GM23248 (cell line): ENCODE data around the gene GREB1.

Experiments
- EZH2 ChIP-seq: fragments of 200-600 bp; sonication (generic); IDR thresholded peaks from 2 replicates; pipeline ENCODE4 v1.6.1; 2018; ENCODE audit warnings: antibody characterized with exemption, mild to moderate bottlenecking; ENCODE audit not compliant: insufficient read depth, poor library complexity, severe bottlenecking
- EZH2phosphoT487 ChIP-seq: fragments of 200-600 bp; sonication (generic); IDR thresholded peaks from 2 replicates; pipeline ENCODE4 v1.6.1; 2018; ENCODE audit warnings: antibody characterized with exemption, moderate library complexity, mild to moderate bottlenecking, low read depth; ENCODE audit not compliant: insufficient read depth

DNA sequence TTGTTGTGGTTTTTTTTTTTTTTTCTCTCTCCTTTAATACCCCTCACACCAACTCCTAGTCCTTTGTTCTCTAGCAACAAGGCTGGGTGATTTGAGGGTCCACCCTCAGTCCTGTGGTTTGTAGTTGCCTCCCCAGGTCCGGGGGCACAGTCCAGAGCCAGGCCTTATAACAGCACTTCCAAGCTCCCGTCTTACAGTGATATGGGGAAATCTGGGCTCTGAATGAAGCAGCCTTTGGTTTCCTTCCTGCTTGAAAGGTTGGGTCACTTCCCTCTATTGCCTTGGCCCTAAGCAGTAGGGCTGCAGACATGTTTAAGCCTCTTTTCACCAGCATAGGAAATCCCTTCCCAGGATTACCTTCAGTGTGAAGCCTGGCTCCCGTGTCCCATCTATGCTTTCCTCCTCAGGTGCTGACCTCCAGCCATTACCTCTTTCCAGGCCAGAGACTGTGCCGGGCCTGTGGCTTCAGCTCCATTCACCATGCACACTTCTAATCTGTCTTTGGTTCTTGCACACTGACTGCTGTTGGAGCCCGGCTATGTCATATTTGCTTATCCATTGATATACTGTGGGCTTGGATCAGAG, 157.3 kb downstream of the GREB1 start:
- TF ChIP-seq EZH2 (no peak), EZH2phosphoT487 (no peak)
